ENCODE results near the gene IDH3G. TPM values are rescaled to one million over a fixed set of nuclear protein-coding genes. Genes with fewer than 3 reads are reported as not detected.

The IDH3G gene
- total and polyA plus RNA-seq, 7 experiments from 2014 or later = 44.1 to 125 (median 65.8) TPM

DNA sequence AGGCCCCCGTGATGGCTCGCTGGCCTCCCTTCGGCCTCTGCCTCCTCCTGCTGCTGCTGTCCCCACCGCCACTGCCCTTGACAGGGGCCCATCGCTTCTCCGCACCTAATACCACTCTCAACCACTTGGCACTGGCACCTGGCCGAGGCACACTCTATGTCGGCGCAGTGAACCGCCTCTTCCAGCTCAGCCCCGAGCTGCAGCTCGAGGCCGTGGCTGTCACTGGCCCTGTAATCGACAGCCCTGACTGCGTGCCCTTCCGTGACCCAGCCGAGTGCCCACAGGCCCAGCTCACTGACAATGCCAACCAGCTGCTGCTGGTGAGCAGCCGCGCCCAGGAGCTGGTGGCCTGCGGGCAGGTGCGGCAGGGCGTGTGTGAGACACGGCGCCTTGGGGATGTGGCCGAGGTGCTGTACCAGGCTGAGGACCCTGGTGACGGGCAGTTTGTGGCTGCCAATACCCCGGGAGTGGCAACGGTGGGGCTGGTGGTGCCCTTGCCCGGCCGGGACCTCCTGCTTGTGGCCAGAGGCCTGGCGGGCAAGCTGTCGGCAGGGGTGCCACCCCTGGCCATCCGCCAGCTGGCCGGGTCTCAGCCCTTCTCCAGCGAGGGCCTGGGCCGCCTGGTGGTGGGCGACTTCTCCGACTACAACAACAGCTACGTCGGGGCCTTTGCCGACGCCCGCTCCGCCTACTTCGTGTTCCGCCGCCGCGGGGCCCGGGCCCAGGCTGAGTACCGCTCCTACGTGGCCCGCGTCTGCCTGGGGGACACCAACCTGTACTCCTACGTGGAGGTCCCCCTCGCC, 27.1 kb downstream of the IDH3G start:
- Histone ChIP-seq H3K27ac (ENCODE audit: low read depth, low read length) (no peak overlapping the region), H3K4me1 (ENCODE audit: control insufficient read depth in 2 of 2, insufficient read depth in 2 of 2, low read length in 2 of 2) (no peaks in the 10 kb centered on the region), H3K27me3 (ENCODE audit: control insufficient read depth in 2 of 2, insufficient read depth in 2 of 2, low read length in 2 of 2) (no peaks in the 10 kb centered on the region), H3K36me3 (ENCODE audit: control insufficient read depth in 2 of 3, insufficient read depth in 3 of 3, low read length in 3 of 3) (no peaks in the 10 kb centered on the region), H3K9me3 (ENCODE audit: control insufficient read depth in 2 of 3, low read length in 3 of 3) (no peaks in the 10 kb centered on the region), H3K4me3 (ENCODE audit: low read length) (no peak overlapping the region)
- ChIA-PET POLR2A (interaction anchor here (0.6 kb wide), 1 partner anchor 40 kb away, joined by 3 read pairs; no protein-coding TSS in a partner anchor), CTCF (interaction anchor here (0.6 to 0.8 kb wide), 2 partner anchors 105 to 200 kb away, joined by 3 to 4 read pairs; no protein-coding TSS in a partner anchor)
- DNase-seq (no peak), ATAC-seq (no peak)
- Mint-ChIP-seq H3K27me3 (peaks cover 0 to 2% (median 0%) of the 10 kb centered on the region in 5 donors), H3K9me3 (no peaks in the 10 kb centered on the region), H3K4me3 (no peak overlapping the region), H3K4me1 (peaks cover 0 to 10% (median 5%) of the 10 kb centered on the region in 7 donors), H3K27ac (no peak overlapping the region), H3K36me3 (no peaks in the 10 kb centered on the region)
- intact Hi-C loops (cut with micrococcal nuclease) = loop anchor here in 1 of 2 donors (10.0 kb wide), 1 partner anchor 288 kb away; no protein-coding TSS in a partner anchor

DNA sequence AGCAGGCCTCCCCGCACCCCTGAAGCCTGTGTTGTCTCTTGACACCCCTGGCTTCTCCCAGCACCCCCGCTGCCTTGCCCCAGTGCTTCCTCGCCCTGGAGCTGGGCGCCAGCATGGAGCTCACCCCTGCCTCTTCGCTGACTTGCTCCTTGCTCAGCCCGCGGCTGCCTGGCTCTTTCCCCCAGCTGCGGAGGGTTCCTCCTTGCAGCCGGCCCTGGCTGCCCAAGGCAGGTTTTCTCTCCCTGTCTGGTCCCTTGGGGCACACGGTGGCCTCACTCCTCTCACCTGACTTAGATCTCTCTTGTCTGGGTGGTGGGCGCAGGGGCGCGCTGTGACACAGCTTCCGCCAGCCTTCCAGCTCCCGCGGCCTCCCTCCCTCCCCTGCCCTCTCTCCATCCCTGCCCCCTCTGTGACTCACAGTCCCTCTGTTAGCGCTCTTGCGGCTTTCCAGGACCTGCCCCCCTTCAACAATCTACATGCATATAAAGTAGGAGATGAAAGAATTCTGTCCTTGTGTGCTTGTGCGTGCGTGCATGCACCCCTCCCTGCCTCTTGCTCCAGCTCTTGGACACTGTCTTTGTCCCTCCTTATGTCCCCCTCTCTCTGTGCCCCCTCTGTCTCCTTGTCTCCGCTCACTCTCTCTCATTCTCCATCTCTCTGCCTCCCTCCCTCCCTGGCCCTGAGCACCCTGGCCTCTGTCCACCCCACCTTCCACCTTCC, 27.9 kb downstream of the IDH3G start:
- Histone ChIP-seq H3K36me3 (ENCODE audit: control insufficient read depth in 2 of 3, insufficient read depth in 3 of 3, low read length in 3 of 3) (no peaks in the 10 kb centered on the region), H3K4me3 (ENCODE audit: low read length) (no peak overlapping the region), H3K4me1 (ENCODE audit: control insufficient read depth in 2 of 2, insufficient read depth in 2 of 2, low read length in 2 of 2) (no peaks in the 10 kb centered on the region), H3K9me3 (ENCODE audit: control insufficient read depth in 2 of 3, low read length in 3 of 3) (no peaks in the 10 kb centered on the region), H3K27ac (ENCODE audit: low read depth, low read length) (no peak overlapping the region), H3K27me3 (ENCODE audit: control insufficient read depth in 2 of 2, insufficient read depth in 2 of 2, low read length in 2 of 2) (no peaks in the 10 kb centered on the region)
- ChIA-PET CTCF (no interaction called here), POLR2A (no interaction called here)
- H3K9me3 Mint-ChIP-seq = no peaks in the 10 kb centered on the region
- H3K4me3 Mint-ChIP-seq = peak overlapping the region in 1 of 10 donors; percentile 14
- no peaks in the 10 kb centered on the region for H3K36me3 Mint-ChIP-seq
- intact Hi-C loops (cut with micrococcal nuclease) = loop anchor here in 1 of 2 donors (10.0 kb wide), 1 partner anchor 289 kb away; no protein-coding TSS in a partner anchor
- ATAC-seq = peak; percentile 36
- H3K27ac Mint-ChIP-seq = peak overlapping the region in 1 of 9 donors; percentile 33
- H3K4me1 Mint-ChIP-seq = peaks cover 0 to 10% (median 5%) of the 10 kb centered on the region in 7 donors
- no peak for DNase-seq
- peaks cover 0 to 2% (median 0%) of the 10 kb centered on the region in 5 donors for H3K27me3 Mint-ChIP-seq

DNA sequence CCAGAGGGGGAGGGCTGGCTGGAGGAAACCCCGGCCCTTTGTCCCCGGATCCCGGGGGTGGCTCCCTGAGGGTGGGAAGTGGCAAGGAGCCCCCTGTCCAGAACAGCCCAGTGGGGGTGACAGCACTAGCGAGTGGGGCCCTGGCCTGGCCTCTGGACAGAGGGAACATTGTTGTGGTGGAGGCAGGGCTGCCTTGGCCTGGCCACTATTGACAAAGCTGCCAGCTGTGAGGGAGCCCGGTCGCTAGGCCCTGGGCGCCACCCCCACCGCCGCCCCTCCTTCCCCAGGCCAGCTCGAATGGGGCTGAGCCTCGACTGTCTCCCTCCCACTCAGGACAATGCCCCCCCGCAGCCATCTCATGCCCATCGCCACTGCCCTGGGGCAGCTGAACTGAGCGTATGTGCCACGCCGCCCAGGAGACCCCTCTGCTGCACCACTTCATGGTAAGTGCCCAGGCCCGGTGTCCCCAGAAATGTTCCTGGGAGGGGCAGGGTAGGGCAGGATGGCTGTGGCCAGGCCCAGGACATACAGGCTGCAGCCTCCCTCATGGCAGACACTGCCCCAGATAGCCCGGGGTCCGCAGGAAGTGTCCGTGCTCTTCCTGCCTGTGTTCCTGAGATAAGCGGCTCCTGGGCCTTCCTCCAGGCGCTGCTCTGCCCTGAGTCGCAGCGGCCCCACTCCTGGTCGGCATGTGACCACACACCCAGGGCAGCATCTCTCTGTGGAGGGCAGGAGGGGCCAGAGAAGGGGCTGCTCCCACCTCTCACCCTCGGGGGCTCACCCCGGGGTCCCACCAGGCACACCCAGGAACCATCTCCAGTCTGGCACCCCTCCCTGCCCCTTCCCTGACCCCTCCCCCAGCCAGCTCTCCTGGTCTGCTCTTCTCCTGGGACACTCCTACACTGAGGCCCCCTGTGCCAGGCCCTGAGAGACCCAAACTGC, 28.8 kb downstream of the IDH3G start:
- intact Hi-C loops (cut with micrococcal nuclease) = loop anchor here in 1 of 2 donors (10.0 kb wide), 1 partner anchor 289 kb away; no protein-coding TSS in a partner anchor
- no peak overlapping the region for H3K27ac ChIP-seq (ENCODE audit: low read depth, low read length)
- peaks cover 0 to 10% (median 5%) of the 10 kb centered on the region in 7 donors for H3K4me1 Mint-ChIP-seq
- peak in 1 of 9 donors; percentile 19 for DNase-seq
- H3K27me3 Mint-ChIP-seq = peaks cover 0 to 2% (median 0%) of the 10 kb centered on the region in 5 donors
- H3K27ac Mint-ChIP-seq = no peak overlapping the region
- ATAC-seq = no peak
- POLR2A ChIA-PET = no interaction called here
- H3K9me3 ChIP-seq (ENCODE audit: control insufficient read depth in 2 of 3, low read length in 3 of 3) = no peaks in the 10 kb centered on the region
- CTCF ChIA-PET = interaction anchor here (1.1 kb wide), 1 partner anchor 185 kb away, joined by 6 read pairs; no protein-coding TSS in a partner anchor
- no peaks in the 10 kb centered on the region for H3K27me3 ChIP-seq (ENCODE audit: control insufficient read depth in 2 of 2, insufficient read depth in 2 of 2, low read length in 2 of 2)
- H3K36me3 Mint-ChIP-seq = no peaks in the 10 kb centered on the region
- no peak overlapping the region for H3K4me3 Mint-ChIP-seq
- no peaks in the 10 kb centered on the region for H3K9me3 Mint-ChIP-seq
- no peaks in the 10 kb centered on the region for H3K4me1 ChIP-seq (ENCODE audit: control insufficient read depth in 2 of 2, insufficient read depth in 2 of 2, low read length in 2 of 2)
- no peak overlapping the region for H3K4me3 ChIP-seq (ENCODE audit: low read length)
- H3K36me3 ChIP-seq (ENCODE audit: control insufficient read depth in 2 of 3, insufficient read depth in 3 of 3, low read length in 3 of 3) = no peaks in the 10 kb centered on the region

DNA sequence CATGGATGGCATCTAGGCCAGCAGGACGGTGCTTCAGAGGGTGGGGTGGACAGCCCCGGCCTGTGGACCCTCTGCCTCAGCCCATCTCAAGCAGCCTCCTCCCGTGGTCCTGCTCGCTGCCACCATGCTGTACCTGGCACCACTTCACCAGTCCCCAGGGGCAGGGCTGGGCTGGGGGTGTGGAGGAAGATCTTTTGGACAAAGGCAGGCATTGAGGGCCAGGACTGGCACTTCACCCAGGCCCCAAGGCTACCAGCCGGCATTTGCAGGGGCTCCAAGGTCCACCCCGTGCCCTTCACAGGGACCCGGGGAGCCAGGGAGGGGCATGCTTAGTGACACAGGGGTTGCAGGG, 29.4 kb downstream of the IDH3G start:
- Histone ChIP-seq H3K27ac (ENCODE audit: low read depth, low read length) (no peak overlapping the region), H3K4me1 (ENCODE audit: control insufficient read depth in 2 of 2, insufficient read depth in 2 of 2, low read length in 2 of 2) (no peaks in the 10 kb centered on the region), H3K4me3 (ENCODE audit: low read length) (no peak overlapping the region), H3K9me3 (ENCODE audit: control insufficient read depth in 2 of 3, low read length in 3 of 3) (no peaks in the 10 kb centered on the region), H3K36me3 (ENCODE audit: control insufficient read depth in 2 of 3, insufficient read depth in 3 of 3, low read length in 3 of 3) (no peaks in the 10 kb centered on the region), H3K27me3 (ENCODE audit: control insufficient read depth in 2 of 2, insufficient read depth in 2 of 2, low read length in 2 of 2) (no peaks in the 10 kb centered on the region)
- intact Hi-C loops (cut with micrococcal nuclease) = loop anchor here (1.0 to 10.0 kb wide), 4 partner anchors 138 to 290 kb away; partner anchors contain the start of gene AVPR2 (in 1 of the 2)
- H3K36me3 Mint-ChIP-seq = no peaks in the 10 kb centered on the region
- ChIA-PET CTCF (interaction anchor here (1.1 to 2.3 kb wide), 3 partner anchors 185 to 193 kb away, joined by 4 to 8 read pairs (median 6); no protein-coding TSS in a partner anchor), POLR2A (no interaction called here)
- ATAC-seq = no peak
- no peak overlapping the region for H3K27ac Mint-ChIP-seq
- peaks cover 0 to 10% (median 5%) of the 10 kb centered on the region in 7 donors for H3K4me1 Mint-ChIP-seq
- peaks cover 0 to 2% (median 0%) of the 10 kb centered on the region in 5 donors for H3K27me3 Mint-ChIP-seq
- DNase-seq = no peak
- H3K9me3 Mint-ChIP-seq = no peaks in the 10 kb centered on the region
- H3K4me3 Mint-ChIP-seq = no peak overlapping the region

DNA sequence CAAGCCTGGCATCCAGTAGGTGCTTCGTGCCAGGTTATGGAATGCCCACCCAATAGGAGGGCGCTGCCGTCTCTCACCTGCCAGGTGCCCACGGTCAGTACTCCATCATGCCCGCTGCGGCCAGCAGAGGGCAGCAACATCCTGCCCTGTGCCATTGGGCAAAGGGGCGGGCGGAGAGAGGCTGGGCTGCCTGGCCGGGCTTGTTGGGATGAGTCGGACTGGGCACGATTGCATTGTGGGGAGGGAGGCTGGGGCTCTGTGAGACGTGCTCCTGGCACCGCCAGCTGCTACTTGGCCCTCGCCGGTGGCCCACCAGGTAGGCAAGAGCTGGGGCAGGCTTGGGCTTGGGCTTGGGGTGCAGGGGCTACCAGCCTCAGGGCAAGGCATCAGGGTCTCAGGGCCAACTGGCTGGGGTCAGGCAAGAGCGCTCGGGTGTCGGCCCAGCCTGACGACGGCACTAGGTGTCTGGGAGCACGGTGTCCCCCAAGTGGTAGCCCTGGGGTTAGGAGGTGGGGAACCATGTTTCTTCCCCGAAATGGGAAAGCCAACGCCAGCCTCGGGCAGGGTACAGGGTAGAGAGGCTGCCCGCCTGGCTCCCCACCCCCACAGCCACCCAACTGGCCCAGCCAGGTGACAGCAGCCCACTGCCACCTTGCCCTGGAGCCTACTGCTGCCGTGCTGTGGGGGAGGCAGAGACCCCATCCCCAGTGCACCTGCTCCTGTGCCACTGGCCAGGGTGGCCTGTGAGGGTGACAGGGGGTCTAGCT, 30.0 kb downstream of the IDH3G start, which contains the start of gene PLXNB3:
Gene PLXNB3 (plus strand): TSS at position 261 of the 767 bp plus-strand sequence. CDS start 1,287 bp downstream, outside the sequence.
- Histone ChIP-seq H3K36me3 (ENCODE audit: control insufficient read depth in 2 of 3, insufficient read depth in 3 of 3, low read length in 3 of 3) (no peaks in the 10 kb centered on the region), H3K4me1 (ENCODE audit: control insufficient read depth in 2 of 2, insufficient read depth in 2 of 2, low read length in 2 of 2) (no peaks in the 10 kb centered on the region), H3K27me3 (ENCODE audit: control insufficient read depth in 2 of 2, insufficient read depth in 2 of 2, low read length in 2 of 2) (no peaks in the 10 kb centered on the region), H3K4me3 (ENCODE audit: low read length) (no peak within 1 kb of the TSS), H3K9me3 (ENCODE audit: control insufficient read depth in 2 of 3, low read length in 3 of 3) (no peaks in the 10 kb centered on the region), H3K27ac (ENCODE audit: low read depth, low read length) (no peak within 1 kb of the TSS)
- Mint-ChIP-seq H3K27me3 (peaks cover 0 to 2% (median 0%) of the 10 kb centered on the region in 5 donors), H3K36me3 (no peaks in the 10 kb centered on the region), H3K27ac (peak within 1 kb of the TSS in 1 of 9 donors; percentile 70), H3K4me3 (no peak within 1 kb of the TSS), H3K9me3 (no peaks in the 10 kb centered on the region), H3K4me1 (peaks cover 0 to 10% (median 5%) of the 10 kb centered on the region in 7 donors)
- ATAC-seq = peak; percentile 92
- intact Hi-C loops (cut with micrococcal nuclease) = loop anchor here (1.0 to 10.0 kb wide), 4 partner anchors 138 to 291 kb away; partner anchors contain the start of gene AVPR2 (in 1 of the 2)
- peak; percentile 48 to 84 (median 68) for DNase-seq
- CTCF ChIA-PET = interaction anchor here (0.6 to 2.3 kb wide), 10 partner anchors 10 to 946 kb away, joined by 3 to 8 read pairs (median 4); no protein-coding TSS in a partner anchor
- POLR2A ChIA-PET = interaction anchor here (0.6 to 1.0 kb wide), 5 partner anchors 73 to 245 kb away, joined by 3 to 5 read pairs (median 3); no protein-coding TSS in a partner anchor
